ENCODE results near the gene TGM5. TPM values are rescaled to one million over a fixed set of nuclear protein-coding genes. Genes with fewer than 3 reads are reported as not detected.

TGM5 gene
- total and polyA plus RNA-seq, 2 donors (not counting 1 experiment from before 2014, with no cell fraction given) = 0.42 TPM; not detected in 1

- Mint-ChIP-seq H3K27me3 (no peaks in the 10 kb centered on the region), H3K9me3 (ENCODE audit: insufficient read depth) (no peaks in the 10 kb centered on the region), H3K4me1 (peaks cover 38% of the 10 kb centered on the region), H3K4me3 (peak overlapping the region; percentile 99), H3K27ac (peak overlapping the region; percentile 98)
- POLR2A ChIA-PET = interaction anchor here (1.7 kb wide), 1 partner anchor 100 kb away, joined by 5 read pairs; no protein-coding TSS in a partner anchor
- Histone ChIP-seq H3K4me2 (replicated peaks; ENCODE audit: low read depth, low read length, poor library complexity, severe bottlenecking) (peak overlapping the region; percentile 91), H2AFZ (ENCODE audit: insufficient read depth, low read depth, low read length, poor library complexity, severe bottlenecking) (peak overlapping the region; percentile 78), H3K27me3 (replicated peaks in 1 of 4; ENCODE audit: control extremely low read depth in 1 of 4, control insufficient read depth in 3 of 4, insufficient read depth in 4 of 4, low read length in 3 of 4) (no peaks in the 10 kb centered on the region), H3K27ac (ENCODE audit: low read length in 2 of 2) (peak overlapping the region; percentile 87 to 94), H3K9me3 (ENCODE audit: control extremely low read depth in 1 of 3, control insufficient read depth in 2 of 3, insufficient read depth in 1 of 3, low read length in 2 of 3) (no peaks in the 10 kb centered on the region), H3K4me1 (ENCODE audit: control insufficient read depth in 2 of 2, insufficient read depth in 2 of 2, low read length in 2 of 2) (peaks cover 21 to 32% of the 10 kb centered on the region in 2 donors), H4K20me1 (ENCODE audit: control insufficient read depth, insufficient read depth, low read length, poor library complexity, severe bottlenecking) (peaks cover 34% of the 10 kb centered on the region), H3K9ac (ENCODE audit: low read length) (peak overlapping the region; percentile 94), H3K36me3 (replicated peaks in 1 of 2; ENCODE audit: control extremely low read depth in 1 of 2, control insufficient read depth in 1 of 2, extremely low read depth in 1 of 2, insufficient read depth in 2 of 2, low read length in 1 of 2) (peaks cover 8 to 33% of the 10 kb centered on the region in 2 experiments), H3K79me2 (ENCODE audit: control insufficient read depth, insufficient read depth, low read length) (peaks cover 45% of the 10 kb centered on the region), H3K4me3 (ENCODE audit: control extremely low read depth in 1 of 5, extremely low read depth in 1 of 5, insufficient read depth in 1 of 5, low read depth in 2 of 5, low read length in 4 of 5) (peak overlapping the region; percentile 43 to 94 (median 75))
- peak; percentile 1 for ATAC-seq (ENCODE audit: low read depth)
- no peak for DNase-seq
- WGBS (ENCODE audit: insufficient coverage) = 0% methylated on average over 11 of the region's 13 CpGs
- intact Hi-C loops (cut with micrococcal nuclease) = loop anchor here (2.0 to 10.0 kb wide), 2 partner anchors 19 to 329 kb away; partner anchors contain the start of gene MAP1A
- TF ChIP-seq EZH2 (IDR thresholded peaks at IDR 0.05; ENCODE audit: borderline replicate concordance, insufficient read depth, low read depth, low read length, poor library complexity, severe bottlenecking) (no peak), CTCF (IDR thresholded peaks at IDR 0.05) (no peak)
- CTCF ChIA-PET = interaction anchor here (1.0 to 1.7 kb wide), 5 partner anchors 9 to 99 kb away, joined by 3 to 8 read pairs (median 5); no protein-coding TSS in a partner anchor
Observed at GRCh38 chr15:43186003-43186353, 80.8 kb downstream of the TGM5 start.
